Mammary epithelial cell (primary cell): ENCODE measurements around the gene GLOD5.

ENCODE experiments used
- EZH2 ChIP-seq: IDR thresholded peaks from 2 replicates; pipeline ENCODE4 v1.6.1; 2012; ENCODE audit warnings: low read length, inconsistent platforms, borderline replicate concordance
- TF ChIP-seq, protein P1 (sequence below), 2 donors: IDR thresholded peaks in 1 of 2; conservative IDR thresholded peaks in 1 of 2; 2 replicates each; pipeline ENCODE4 v1.5.1; 2011 to 2012; ENCODE audit warnings: inconsistent platforms in 2 of 2, low read length in 2 of 2, mild to moderate bottlenecking in 2 of 2, control low read depth in 1 of 2, low read depth in 1 of 2; ENCODE audit not compliant: insufficient read depth in 1 of 2; ENCODE audit errors: extremely low read depth in 1 of 2

DNA sequence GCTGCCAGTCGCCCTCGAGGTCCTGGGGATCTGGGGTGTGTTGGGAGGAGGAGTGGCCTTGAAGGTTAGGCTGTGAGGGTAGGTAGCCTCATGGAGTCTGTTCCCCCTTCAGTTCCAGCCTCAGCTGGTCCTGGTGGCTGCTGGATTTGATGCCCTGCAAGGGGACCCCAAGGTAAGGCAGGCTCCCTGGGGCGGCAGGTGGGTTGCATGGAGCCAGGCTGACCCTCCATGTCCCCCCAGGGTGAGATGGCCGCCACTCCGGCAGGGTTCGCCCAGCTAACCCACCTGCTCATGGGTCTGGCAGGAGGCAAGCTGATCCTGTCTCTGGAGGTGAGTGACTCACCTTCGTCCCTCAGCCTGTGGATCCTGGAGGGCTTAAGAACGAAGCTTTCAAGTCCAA lies 53.2 kb downstream of the GLOD5 start:
- TF ChIP-seq, protein P1, sequence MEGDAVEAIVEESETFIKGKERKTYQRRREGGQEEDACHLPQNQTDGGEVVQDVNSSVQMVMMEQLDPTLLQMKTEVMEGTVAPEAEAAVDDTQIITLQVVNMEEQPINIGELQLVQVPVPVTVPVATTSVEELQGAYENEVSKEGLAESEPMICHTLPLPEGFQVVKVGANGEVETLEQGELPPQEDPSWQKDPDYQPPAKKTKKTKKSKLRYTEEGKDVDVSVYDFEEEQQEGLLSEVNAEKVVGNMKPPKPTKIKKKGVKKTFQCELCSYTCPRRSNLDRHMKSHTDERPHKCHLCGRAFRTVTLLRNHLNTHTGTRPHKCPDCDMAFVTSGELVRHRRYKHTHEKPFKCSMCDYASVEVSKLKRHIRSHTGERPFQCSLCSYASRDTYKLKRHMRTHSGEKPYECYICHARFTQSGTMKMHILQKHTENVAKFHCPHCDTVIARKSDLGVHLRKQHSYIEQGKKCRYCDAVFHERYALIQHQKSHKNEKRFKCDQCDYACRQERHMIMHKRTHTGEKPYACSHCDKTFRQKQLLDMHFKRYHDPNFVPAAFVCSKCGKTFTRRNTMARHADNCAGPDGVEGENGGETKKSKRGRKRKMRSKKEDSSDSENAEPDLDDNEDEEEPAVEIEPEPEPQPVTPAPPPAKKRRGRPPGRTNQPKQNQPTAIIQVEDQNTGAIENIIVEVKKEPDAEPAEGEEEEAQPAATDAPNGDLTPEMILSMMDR (conservative IDR thresholded peaks at IDR 0.05 in 1 of 2, IDR thresholded peaks at IDR 0.05 in 1 of 2; ENCODE audit: extremely low read depth in 1 of 2, insufficient read depth in 1 of 2, low read depth in 1 of 2, low read length in 2 of 2) = no peak
- TF ChIP-seq EZH2 = no peak
